Endothelial cell of umbilical vein (primary cell): ENCODE data around the gene MAP7D3. TPM values are rescaled to one million over a fixed set of nuclear protein-coding genes. Genes with fewer than 3 reads are reported as not detected.

Experiments used
- BruUV-seq: library from RNA; stranded (reverse); fragments of 400-500 nt; replicated peaks from 2 replicates; lab custom pipeline; 2021; lab: Mats Ljungman, UMichigan
- CTCF ChIA-PET: fragments of 300-600, 350-600 bp; sonication (Branson Sonifier 250); formaldehyde crosslinking; loops from one replicate; lab custom pipeline; 2021; ENCODE audit warnings: antibody characterized with exemption, inconsistent platforms; lab: Charles Lee
- POLR2A ChIA-PET: fragments of 300-600, 350-600 bp; sonication (Branson Sonifier 250); formaldehyde crosslinking; loops from one replicate; lab custom pipeline; 2021; ENCODE audit warnings: antibody characterized with exemption, inconsistent platforms; lab: Charles Lee
- DNase-seq: peaks from one replicate; pipeline ENCODE4 v3.0.0-alpha.2; 2011; ENCODE audit warnings: low read depth, low spot score
- FAIRE-seq: peaks from 2 replicates; lab custom pipeline; 2011; peaks lifted over from hg19 to GRCh38; lab: Jason Lieb, UNC
- H2AFZ ChIP-seq: 2 replicates; pipeline ENCODE4 v1.6.0; 2012; ENCODE audit warnings: low read depth, low read length, control low read depth, inconsistent platforms
- H3K27ac ChIP-seq: 2 replicates; pipeline ENCODE4 v1.5.1; 2011; ENCODE audit warnings: low read depth, mild to moderate bottlenecking, control low read depth, low read length, moderate library complexity; ENCODE audit not compliant: insufficient read depth
- H3K27me3 ChIP-seq, 2 experiments: 2 replicates each; pipeline versions ENCODE4 v1.6.0 to v1.6.1; 2011; ENCODE audit warnings: low read length in 2 of 2, mixed read lengths in 1 of 2; ENCODE audit not compliant: control insufficient read depth in 2 of 2, insufficient read depth in 2 of 2
- H3K36me3 ChIP-seq, 2 experiments: 2 replicates in 1 of 2; 3 replicates in 1 of 2; pipeline ENCODE4 v1.5.1; 2011; ENCODE audit warnings: low read length in 2 of 2, mild to moderate bottlenecking in 1 of 2, moderate library complexity in 1 of 2; ENCODE audit not compliant: control insufficient read depth in 2 of 2, insufficient read depth in 2 of 2; ENCODE audit errors: extremely low read depth in 1 of 2
- H3K4me1 ChIP-seq: 3 replicates; pipeline ENCODE4 v1.5.1; 2011; ENCODE audit warnings: mild to moderate bottlenecking, low read length; ENCODE audit not compliant: control insufficient read depth, insufficient read depth; ENCODE audit errors: extremely low read depth
- H3K4me2 ChIP-seq: 2 replicates; pipeline ENCODE4 v1.6.1; 2011; ENCODE audit warnings: low read length, control low read depth, mixed read lengths; ENCODE audit not compliant: insufficient read depth
- H3K4me3 ChIP-seq, 3 experiments: fragments of 200-600 bp in 1 of 3; sonication (generic), shearing (Covaris generic) in 1 of 3; replicated peaks in 1 of 3; 2 replicates each; pipeline ENCODE4 v1.5.1; 2011 to 2016; ENCODE audit warnings: control low read depth in 3 of 3, low read length in 3 of 3, mild to moderate bottlenecking in 2 of 3, inconsistent platforms in 1 of 3, low read depth in 1 of 3, moderate library complexity in 1 of 3; ENCODE audit not compliant: insufficient read depth in 1 of 3
- H3K79me2 ChIP-seq: 2 replicates; pipeline ENCODE4 v1.6.0; 2012; ENCODE audit warnings: low read length, inconsistent platforms; ENCODE audit not compliant: control insufficient read depth, insufficient read depth
- H3K9ac ChIP-seq: replicated peaks from 2 replicates; pipeline ENCODE3; 2011; ENCODE audit warnings: low read length, control low read depth; ENCODE audit not compliant: insufficient read depth; ENCODE audit errors: extremely low read depth
- H3K9me1 ChIP-seq: replicated peaks from 3 replicates; pipeline ENCODE4 v1.6.0; 2011; ENCODE audit warnings: mild to moderate bottlenecking, low read length; ENCODE audit not compliant: control insufficient read depth, insufficient read depth; ENCODE audit errors: extremely low read depth
- H3K9me3 ChIP-seq: replicated peaks from 2 replicates; pipeline ENCODE4 v1.5.1; 2012; ENCODE audit warnings: low read length, inconsistent platforms; ENCODE audit not compliant: control insufficient read depth, insufficient read depth
- H4K20me1 ChIP-seq: replicated peaks from 2 replicates; pipeline ENCODE3; 2011; ENCODE audit warnings: mild to moderate bottlenecking, low read length; ENCODE audit not compliant: control insufficient read depth, insufficient read depth; ENCODE audit errors: extremely low read depth
- EZH2 ChIP-seq: IDR thresholded peaks from 2 replicates; pipeline ENCODE4 v1.6.1; 2012; ENCODE audit warnings: borderline replicate concordance, low read depth, mild to moderate bottlenecking, moderate library complexity, low read length, inconsistent platforms; ENCODE audit not compliant: severe bottlenecking
- GATA2 ChIP-seq: IDR thresholded peaks from 2 replicates; pipeline ENCODE4 v1.7.0; 2011; ENCODE audit warnings: low read depth, mild to moderate bottlenecking, moderate library complexity, mixed read lengths, low read length; ENCODE audit not compliant: insufficient read length, insufficient read depth
- MAX ChIP-seq: IDR thresholded peaks from 2 replicates; pipeline ENCODE4 v1.6.1; 2011; ENCODE audit not compliant: insufficient read depth, insufficient read length
- MYC ChIP-seq: IDR thresholded peaks from one replicate; pipeline ENCODE4 v1.6.1; 2011; ENCODE audit warnings: mild to moderate bottlenecking, low read depth, low read length
- POLR2A ChIP-seq: IDR thresholded peaks from 2 replicates; pipeline ENCODE4 v1.6.1; 2012; ENCODE audit warnings: low read depth, mild to moderate bottlenecking, control low read depth, low read length
- POLR2AphosphoS5 ChIP-seq: IDR thresholded peaks from 2 replicates; pipeline ENCODE4 v1.6.1; 2012; ENCODE audit warnings: low read depth, mild to moderate bottlenecking, control low read depth, low read length, moderate library complexity; ENCODE audit not compliant: insufficient read depth
- dilution Hi-C: fragments of 300-500 bp; cut with MboI; formaldehyde crosslinking; loops from one replicate; pipeline ENCODE4 v1.15.0; 2019; ENCODE audit warnings: low sequenced_read_pairs; ENCODE audit not compliant: extremely low pct_ligation_motif_present
- intact Hi-C: fragments of 100-400 bp; cut with micrococcal nuclease; formaldehyde crosslinking; loops from one replicate; pipeline ENCODE4 v1.10.0; 2022
- polyA plus RNA-seq, 4 experiments: library from polyadenylated mRNA; depleted of rRNA in 3 of 4; stranded (reverse) in 3 of 4; unstranded in 1 of 4; fragments of >200 nt; gene quantifications; 2 replicates each; pipeline versions ENCODE4 v1.2.1 to v1.2.3, GENCODE V29; 2011 to 2012; ENCODE audit warnings: missing spikeins in 1 of 4
- total RNA-seq: library from RNA; stranded (reverse); gene quantifications from 2 replicates; pipeline ENCODE4 v1.2.3, GENCODE V29; 2021
- TF ChIP-seq, protein P1 (sequence below), 2 donors: IDR thresholded peaks; 1 replicate in 1 of 2; 2 replicates in 1 of 2; pipeline ENCODE4 v1.5.1; 2011; ENCODE audit warnings: low read length in 2 of 2, mild to moderate bottlenecking in 2 of 2, moderate library complexity in 2 of 2, control low read depth in 1 of 2, inconsistent platforms in 1 of 2, low read depth in 1 of 2; ENCODE audit not compliant: insufficient read depth in 1 of 2; ENCODE audit errors: extremely low read depth in 1 of 2

Gene MAP7D3
- total and polyA plus RNA-seq, 2 donors (not counting 3 experiments of a cell fraction or from before 2014, with no cell fraction given) = 6.5 to 22.8 TPM

- no peaks in the 10 kb centered on the region for H3K9me3 ChIP-seq
- no peaks in the 10 kb centered on the region for H3K9me1 ChIP-seq
- no peak overlapping the region for H3K4me3 ChIP-seq
- no peak overlapping the region for H3K27ac ChIP-seq
- TF ChIP-seq, protein P1, sequence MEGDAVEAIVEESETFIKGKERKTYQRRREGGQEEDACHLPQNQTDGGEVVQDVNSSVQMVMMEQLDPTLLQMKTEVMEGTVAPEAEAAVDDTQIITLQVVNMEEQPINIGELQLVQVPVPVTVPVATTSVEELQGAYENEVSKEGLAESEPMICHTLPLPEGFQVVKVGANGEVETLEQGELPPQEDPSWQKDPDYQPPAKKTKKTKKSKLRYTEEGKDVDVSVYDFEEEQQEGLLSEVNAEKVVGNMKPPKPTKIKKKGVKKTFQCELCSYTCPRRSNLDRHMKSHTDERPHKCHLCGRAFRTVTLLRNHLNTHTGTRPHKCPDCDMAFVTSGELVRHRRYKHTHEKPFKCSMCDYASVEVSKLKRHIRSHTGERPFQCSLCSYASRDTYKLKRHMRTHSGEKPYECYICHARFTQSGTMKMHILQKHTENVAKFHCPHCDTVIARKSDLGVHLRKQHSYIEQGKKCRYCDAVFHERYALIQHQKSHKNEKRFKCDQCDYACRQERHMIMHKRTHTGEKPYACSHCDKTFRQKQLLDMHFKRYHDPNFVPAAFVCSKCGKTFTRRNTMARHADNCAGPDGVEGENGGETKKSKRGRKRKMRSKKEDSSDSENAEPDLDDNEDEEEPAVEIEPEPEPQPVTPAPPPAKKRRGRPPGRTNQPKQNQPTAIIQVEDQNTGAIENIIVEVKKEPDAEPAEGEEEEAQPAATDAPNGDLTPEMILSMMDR (IDR thresholded peaks at IDR 0.05; ENCODE audit: extremely low read depth in 1 of 2, insufficient read depth in 1 of 2, low read depth in 1 of 2, low read length in 2 of 2) = no peak
- TF ChIP-seq GATA2 (no peak), EZH2 (no peak), MAX (no peak)
- CTCF ChIA-PET = interaction anchor here (1.3 to 4.2 kb wide), 8 partner anchors 10 to 176 kb away, joined by 3 to 30 read pairs (median 6); no protein-coding TSS in a partner anchor
- peak overlapping the region; percentile 22 for H3K9ac ChIP-seq
- no peaks in the 10 kb centered on the region for H3K79me2 ChIP-seq
- no peaks in the 10 kb centered on the region for H4K20me1 ChIP-seq
- H3K27me3 ChIP-seq = no peaks in the 10 kb centered on the region
- peak; percentile 54 for DNase-seq
- POLR2A ChIA-PET = no interaction called here
- no peaks in the 10 kb centered on the region for H3K36me3 ChIP-seq
- peak; percentile 77 for FAIRE-seq
- H3K4me2 ChIP-seq = no peak overlapping the region
- peaks cover 13% of the 10 kb centered on the region for H3K4me1 ChIP-seq
- BruUV-seq = no TSS peak
- H2AFZ ChIP-seq = no peak overlapping the region
- dilution Hi-C loops (no loop called here), intact Hi-C loops (no loop called here)
These were observed 46.6 kb downstream of the MAP7D3 start for GRCh38 chrX:136204571-136204970.

DNA sequence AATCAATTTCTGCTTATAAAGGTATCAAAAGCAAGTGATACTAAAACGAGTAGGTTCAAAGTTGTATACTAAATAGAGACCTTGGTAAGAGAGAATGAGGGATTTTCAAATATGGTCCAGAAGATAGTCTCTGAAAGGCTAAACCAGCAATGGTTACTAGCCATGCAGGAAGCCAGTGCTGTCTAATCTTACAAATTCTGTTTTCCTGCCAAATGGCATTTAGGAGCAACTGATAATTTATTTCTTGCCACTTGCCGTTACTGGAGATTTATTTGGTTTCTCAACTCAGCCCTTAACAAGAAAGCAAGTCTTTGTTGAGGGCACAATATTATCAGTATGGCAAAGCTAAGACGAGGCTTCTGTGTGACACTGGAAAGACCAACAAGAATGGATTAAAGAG is 47.2 kb downstream of the MAP7D3 start:
- Histone ChIP-seq H3K27ac (no peak overlapping the region), H2AFZ (no peak overlapping the region), H3K9me3 (no peaks in the 10 kb centered on the region), H3K4me3 (no peak overlapping the region), H3K27me3 (no peaks in the 10 kb centered on the region), H3K79me2 (no peaks in the 10 kb centered on the region), H3K4me1 (peaks cover 13% of the 10 kb centered on the region), H3K36me3 (no peaks in the 10 kb centered on the region), H3K9me1 (no peaks in the 10 kb centered on the region), H3K9ac (peak overlapping the region; percentile 22), H4K20me1 (no peaks in the 10 kb centered on the region), H3K4me2 (no peak overlapping the region)
- TF ChIP-seq GATA2 (no peak), POLR2A (no peak), MAX (no peak), POLR2AphosphoS5 (no peak), MYC (no peak)
- TF ChIP-seq, protein P1 (IDR thresholded peaks at IDR 0.05; ENCODE audit: extremely low read depth in 1 of 2, insufficient read depth in 1 of 2, low read depth in 1 of 2, low read length in 2 of 2) = no peak
- intact Hi-C loops (no loop called here), dilution Hi-C loops (no loop called here)
- DNase-seq = peak; percentile 36
- ChIA-PET CTCF (interaction anchor here (1.3 to 4.2 kb wide), 6 partner anchors 9 to 176 kb away, joined by 3 to 30 read pairs (median 7); no protein-coding TSS in a partner anchor), POLR2A (no interaction called here)
- FAIRE-seq = no peak
- BruUV-seq = no TSS peak
